DMS79 treated with DMSO at 0.1 percent for 48 hours (cell line): Measurements from ENCODE around the gene ING3.

ENCODE experiments used
- DNase-seq: peaks from one replicate; lab custom pipeline; 2025; lab: John Stamatoyannopoulos, UW

ING3 gene

DNA sequence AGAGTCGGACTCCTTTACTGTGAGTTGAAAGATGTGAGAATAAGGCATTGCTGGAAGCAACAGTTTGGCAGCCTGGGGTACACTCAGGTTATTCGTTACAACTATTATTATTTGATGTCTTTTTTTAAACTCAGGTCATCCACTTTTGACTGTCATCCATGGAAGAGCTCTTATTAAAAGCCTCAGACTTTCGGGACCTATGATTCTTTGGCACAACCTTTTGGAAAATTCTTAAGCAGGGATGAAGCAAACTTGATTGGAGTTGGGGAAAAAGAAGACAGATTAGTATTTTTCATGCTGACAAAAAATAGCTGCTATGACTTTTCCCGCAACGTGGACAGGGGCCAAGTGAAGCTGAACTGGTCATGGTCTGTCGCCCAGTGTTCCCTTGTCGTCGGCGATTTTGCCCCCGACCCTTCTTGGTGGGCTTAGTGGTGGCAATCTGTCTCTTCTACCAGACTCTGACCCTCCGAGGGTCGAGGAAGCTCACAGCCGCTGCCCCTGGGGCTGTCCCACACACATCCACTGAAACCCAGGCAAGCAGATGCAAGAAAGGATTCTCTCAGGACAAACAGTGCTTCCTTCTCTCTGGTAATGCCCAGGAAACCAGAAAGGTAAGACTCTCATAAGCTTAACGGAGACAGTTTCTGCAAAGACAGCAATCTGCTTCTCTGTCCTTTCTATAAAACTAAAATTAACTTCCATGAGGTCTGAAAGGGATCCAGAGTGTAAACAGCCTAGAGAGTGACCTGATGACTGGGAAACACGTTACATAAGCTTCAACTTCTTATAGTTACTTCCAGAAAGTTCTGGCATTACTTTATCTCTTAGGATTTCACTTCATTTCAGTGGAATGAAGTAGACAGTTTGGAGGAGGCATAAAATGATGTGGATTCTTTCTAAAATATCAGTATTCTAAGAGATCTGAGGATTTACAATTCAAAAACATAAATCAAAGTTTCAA is 39.0 kb downstream of the ING3 start:
- no peak for DNase-seq

DNA sequence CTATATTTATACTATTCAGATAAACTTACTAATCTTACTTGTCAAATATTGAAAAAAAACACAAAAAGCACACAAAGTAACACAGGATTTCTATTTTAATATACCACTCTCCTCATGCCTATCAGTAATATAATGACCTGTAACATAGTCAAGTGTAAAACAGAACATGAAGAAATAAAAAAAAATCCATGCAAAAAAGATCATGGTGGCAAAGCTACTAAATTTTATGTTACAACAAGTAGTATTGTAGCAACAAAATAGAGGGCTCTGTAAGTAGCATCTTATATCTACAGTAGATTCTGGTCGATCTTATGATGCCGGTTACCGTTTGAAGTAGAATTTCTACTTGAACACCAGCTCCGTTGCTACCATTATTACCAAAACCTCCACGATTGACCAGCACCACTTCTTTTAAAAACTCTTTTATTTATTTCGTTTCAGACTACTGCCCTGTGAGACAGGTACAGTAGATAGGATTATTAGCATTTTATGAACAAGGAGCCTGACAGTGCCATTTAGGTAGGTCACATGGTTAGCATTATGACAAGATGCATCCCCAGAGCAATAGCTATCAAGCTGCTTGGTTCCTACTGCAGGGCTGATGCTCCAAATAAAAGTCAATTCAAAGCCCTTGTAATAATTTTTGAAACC is 40.0 kb downstream of the ING3 start:
- no peak for DNase-seq

DNA sequence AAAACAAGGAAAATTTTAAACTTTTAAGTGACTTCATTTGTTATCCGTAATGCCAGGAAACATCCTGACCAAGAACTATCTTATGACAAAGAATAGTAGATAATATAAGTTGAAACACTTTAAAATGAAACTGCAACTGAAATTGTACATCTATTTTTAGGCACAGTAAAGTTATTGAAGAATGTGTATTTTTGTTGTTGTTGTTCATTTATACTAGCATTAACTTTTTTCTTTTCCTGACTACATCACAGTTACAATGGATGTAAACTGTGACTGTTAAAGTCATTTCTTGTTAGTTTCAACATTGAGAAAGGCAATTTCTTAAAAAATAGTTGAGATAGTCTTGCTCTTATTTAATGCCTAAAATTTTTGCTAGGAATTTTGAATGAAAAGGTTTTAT is 40.6 kb downstream of the ING3 start:
- DNase-seq, result no peak

DNA sequence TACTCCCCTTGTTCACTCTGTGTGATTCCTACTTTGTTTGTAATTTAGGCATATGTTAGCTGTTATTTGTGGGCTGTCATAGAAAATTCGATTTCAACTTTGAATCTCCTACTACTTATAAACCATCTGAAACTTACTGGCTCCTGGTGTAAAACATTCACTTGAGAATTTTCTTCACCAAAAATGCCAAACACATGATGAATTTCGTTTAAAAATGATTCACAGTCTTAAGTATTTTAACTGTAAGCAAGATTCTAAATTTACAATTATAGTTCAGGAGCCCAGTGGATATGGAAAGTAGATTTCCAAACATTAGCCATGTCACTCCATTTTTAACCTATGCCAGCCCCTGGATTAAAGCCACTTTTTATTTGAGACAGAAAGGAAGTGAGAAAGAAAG is 41.0 kb downstream of the ING3 start:
- DNase-seq, result no peak

DNA sequence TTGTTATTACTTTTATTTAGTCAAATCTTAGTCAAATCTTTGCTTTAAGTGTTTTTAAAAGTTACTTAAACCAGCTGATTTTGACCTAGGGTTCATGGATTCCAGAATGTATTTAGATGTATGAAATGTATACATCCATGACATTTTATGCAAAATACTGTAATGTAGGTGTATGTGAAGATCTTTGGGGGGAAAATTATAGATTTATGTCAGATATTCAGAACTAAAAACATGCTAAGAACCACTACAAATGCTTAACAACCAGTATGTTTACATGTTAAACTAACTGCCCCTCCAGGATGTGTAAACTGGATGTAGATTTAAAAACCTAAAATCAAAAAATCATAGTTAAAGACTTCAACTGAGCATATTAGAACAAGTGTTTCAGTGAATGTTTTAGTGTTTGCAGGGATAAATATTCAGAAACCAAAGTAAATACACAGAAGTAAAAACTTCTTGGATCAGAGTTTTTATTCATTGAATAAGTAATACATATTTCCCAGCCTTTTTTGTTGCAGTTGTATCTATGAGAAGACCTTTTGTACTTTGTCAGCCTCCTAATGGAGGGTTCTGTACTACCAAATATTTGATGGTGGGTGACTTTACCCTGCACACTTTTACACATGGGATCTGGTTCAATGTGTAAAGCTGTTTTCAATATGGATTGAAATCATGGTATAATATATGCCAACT is 41.8 kb downstream of the ING3 start:
- no peak for DNase-seq

DNA sequence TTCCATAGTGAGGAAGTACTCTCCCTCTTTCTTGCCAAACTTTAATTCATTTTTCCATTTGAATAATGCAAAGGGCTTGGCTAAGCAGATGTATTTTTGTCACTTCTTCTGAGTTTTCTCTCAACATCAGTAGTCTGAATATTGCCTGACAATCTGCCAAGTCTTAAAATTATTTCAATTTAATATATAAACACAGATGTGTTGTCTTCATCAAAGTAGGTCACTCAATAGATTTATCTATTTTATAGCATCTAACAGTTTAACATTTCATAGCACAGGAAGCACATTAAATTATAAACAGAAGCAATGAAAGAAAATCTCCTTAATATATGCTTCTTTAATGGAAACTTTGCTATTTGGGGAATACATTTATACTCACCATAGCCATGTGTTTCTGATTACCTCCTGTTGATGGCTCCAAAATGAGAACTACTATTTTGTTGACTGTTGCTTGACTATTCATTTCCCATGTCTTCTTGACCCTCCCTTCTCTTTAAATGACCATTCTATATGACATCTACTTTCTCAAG is 42.5 kb downstream of the ING3 start:
- DNase-seq, result no peak

DNA sequence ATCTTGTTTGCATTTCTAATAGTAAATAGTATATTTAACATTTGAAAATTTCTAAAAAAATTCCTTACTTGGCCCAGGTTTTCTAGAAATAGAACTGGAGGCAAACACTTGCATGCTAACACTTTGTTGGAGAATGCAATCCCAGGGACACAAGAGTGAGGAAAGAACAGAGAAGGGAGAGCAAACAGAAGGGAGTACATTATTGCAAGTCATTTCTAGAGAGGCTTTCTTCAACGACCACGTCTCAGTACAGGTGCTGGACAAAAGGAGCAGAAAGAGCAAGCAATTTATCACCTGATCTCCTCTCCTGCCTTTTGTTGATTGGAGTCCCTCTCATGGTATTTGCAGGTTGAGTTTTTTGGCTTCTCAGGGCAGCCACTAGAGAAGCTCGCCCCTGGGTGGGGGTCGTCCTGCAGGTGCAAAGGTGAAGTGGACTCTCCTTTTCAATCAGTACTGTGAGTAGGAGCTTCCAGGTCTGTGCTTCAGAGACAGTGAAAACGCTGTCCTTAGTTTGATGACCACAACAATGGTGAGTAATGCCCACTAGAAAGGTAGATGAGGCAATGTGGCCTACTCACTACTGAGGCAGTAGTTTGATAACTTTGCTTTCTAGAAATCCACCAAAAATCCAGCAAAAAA is 43.1 kb downstream of the ING3 start:
- no peak for DNase-seq

DNA sequence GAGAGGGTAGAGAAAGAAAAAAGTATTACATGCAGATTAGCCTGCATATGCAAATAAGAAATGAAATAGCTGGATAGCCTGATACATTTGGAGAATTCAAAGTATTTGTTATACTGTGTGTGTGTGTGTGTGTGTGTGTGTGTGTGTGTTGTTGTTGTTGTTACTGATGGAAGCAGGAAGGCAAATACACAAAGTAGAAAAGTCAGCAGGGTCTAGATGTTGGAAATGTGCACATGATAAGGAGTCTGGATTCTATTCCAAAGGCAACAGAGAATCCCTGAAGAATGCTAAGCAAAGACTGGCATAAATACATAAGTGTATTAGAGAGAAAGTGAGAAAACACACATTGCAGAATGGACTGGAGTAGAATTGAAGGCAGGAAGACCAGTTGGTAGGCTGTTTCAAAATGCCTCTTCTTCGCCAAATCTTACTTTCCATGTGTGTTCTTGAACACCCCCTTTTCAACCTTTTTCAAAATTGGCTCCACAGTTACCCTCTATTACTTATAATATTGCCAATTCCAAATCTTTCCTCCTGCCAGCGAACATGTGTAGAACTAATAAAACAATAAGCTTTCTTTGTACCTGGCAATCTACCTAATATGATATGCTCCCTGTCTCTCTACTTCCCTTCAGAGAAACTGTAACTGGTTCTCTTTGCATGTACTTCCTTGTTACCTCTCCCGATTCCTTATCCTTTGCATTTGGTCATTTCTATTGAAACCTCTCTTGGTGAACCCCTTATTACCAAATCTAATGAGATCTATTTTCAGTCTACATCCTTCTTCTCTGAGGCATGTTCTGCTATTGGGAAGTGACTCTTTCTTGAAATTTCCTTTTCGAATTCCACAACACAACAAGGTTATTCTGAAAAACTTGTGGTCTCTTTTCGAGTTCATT is 44.2 kb downstream of the ING3 start:
- DNase-seq, result no peak

DNA sequence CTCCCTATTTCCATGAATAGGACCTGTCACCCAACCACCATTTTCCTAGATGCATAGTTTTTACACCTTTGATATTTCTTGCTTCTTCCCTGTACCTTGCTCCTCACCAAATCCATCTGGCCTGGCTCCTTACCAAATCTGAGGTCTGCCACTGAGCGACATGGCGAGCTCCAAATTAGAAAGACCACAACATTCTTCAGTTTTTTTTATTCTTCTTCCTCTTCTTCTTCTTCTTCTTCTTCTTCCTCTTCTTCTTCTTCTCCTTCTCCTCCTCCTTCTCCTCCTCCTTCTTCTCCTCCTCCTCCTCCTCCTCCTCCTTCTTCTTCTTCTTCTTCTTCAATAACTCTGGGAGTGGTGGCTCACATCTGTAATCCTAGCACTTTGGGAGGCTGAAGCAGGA is 45.1 kb downstream of the ING3 start:
- DNase-seq, result no peak

DNA sequence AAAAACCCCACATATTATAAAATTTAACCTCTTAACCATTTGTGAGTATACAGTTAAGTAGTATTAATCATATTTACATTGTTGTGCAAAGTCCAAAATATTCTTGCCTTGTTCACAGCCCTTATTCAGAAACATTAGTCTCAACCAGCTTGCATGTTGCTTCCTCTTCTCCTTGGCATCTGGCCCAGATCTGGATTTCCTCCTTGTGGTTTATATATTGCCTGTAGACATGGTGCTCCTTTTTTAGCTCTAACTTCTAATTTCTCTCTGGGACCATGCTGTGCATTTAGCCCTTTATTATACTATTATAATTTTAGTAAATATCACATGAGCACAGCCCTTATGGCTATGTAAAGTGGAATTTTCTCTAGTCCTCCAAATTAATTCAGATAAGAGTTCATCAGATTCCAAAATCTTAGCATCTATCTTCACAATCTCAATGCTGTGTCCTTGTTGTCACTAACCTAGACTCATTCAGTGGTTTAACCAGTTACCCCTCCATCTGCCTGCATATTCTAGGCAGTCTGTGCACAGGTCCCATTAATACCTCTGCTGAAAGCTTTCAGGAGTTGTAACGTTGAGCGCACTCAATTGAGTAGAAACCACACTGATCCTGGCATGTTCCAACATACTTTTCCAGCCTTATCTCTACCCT is 45.9 kb downstream of the ING3 start:
- DNase-seq, result peak; percentile 23

DNA sequence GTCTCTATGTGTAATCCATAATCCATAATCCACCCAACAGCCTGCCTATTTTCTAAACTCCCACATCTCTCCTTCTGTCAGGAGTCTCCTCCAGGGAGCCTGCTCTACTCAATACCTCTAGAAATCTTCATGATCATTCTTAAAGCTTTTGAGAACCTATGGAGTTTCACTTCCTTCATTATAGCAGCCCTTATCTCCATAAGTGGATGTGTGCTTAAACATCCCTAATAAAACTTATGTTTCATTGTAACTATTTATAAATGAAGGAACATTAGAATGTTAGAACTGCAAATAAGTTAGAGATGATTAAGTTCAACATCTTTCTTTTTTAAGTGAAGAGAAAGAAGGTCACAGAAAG is 46.4 kb downstream of the ING3 start:
- DNase-seq, result no peak

DNA sequence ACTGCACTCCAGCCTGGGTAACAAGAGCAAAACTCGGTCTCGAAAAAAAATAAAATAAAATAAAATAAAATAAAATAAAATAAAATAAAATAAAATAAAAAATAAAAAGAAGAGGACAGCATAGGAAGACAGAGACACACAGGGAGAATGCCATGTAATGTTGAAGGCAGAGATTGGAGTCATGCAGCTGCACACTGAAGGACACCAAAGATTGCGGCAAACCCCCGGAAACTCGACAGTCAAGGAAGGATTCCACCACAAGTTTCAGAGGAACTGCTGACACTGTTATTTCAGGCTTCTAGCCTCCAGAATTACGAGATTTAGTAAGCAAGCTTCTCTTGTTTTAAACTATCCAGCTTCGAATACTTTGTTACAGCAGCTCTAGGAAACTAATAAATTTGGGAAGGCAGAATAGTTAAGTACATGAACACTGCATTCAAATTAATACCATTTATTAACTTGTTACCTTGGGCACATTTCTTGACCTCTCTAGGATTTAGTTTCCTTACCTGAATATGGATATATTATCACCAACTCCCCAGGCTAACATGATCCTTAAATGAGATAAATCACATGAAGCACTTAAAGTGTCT is 47.4 kb downstream of the ING3 start:
- DNase-seq, result no peak

DNA sequence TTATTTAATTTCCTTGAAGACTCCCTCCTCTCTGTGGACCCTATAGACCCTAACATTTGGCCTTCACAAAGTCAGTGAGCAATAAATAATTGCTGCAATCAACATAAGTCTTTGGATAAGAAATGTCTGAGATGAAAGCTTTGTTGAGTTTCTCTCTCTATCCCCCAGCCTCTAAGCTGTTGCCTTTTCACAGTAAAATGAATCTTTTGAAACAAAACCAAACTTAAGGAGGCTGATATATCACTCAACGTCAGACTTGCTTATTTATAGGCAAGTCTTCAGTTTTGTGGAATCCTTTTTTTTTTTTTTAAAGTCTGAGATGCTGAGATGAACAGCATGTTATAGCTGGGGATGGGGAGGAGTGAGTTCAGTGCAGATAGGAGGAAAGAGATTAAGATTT is 47.9 kb downstream of the ING3 start:
- no peak for DNase-seq

DNA sequence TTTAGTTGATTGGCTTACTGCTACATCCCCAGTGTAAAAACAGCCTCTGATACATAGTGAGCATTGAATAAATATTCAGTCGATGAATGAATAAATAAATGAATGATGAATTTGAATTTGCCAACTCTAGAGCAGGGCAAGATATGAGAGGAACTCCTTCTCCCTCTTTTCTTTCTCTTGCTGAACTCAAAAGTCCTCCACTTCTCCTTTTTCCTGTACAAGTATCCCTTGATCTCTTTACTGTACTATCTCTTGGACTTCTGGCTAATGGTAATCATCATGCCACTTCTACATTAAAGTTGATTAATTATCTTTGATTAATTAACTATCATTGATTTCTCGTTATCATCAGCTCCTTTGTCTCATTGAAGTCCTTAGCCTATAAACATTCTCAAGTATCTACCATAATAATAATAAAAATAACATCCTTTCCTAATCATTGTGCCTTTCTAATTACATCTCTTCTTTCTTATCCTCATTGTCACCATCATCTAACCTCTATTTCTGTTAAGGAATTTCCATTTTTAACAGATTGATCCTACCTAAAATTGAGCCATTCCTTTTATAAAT is 48.5 kb downstream of the ING3 start:
- no peak for DNase-seq

DNA sequence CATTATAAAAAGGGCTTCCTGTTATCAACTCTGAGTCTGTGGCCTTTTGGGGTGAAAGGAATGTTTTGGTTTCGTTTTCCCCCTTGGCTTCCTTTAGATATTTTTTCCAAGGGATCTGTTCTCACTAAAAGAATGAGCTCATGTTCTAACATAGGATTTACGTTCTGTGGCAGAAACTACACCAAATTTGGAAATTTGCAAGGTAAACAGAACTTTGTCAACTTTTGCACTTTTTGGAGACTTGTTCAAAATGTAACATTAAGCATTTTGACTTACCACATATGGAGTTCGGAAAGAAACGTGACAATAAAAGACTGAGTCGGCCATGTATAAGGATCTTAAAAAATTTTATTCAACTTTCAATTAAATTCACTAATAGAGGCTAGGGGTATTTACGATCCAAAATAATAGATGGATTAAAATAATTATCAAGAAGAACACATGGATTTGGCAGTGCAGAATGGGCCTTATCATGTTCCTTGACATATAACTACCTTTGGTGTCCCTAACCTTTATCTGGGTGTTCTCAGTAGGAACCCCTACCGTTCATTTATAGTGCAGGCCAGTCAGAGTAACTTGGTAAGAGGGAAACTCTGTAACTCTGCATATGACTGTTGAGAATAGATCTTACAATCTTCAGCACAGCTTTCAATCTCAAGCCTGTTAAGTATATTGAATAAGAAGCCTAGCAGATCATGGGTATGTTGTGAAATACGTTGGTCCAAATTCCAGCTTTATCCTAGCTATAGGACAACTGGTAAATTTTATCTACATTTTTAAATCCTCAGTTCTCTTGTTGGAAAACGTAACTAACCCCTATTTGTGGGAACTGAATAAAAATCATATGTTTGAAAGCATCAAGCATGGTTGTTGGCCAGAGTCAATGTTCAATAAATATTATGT is 49.8 kb downstream of the ING3 start:
- no peak for DNase-seq

DNA sequence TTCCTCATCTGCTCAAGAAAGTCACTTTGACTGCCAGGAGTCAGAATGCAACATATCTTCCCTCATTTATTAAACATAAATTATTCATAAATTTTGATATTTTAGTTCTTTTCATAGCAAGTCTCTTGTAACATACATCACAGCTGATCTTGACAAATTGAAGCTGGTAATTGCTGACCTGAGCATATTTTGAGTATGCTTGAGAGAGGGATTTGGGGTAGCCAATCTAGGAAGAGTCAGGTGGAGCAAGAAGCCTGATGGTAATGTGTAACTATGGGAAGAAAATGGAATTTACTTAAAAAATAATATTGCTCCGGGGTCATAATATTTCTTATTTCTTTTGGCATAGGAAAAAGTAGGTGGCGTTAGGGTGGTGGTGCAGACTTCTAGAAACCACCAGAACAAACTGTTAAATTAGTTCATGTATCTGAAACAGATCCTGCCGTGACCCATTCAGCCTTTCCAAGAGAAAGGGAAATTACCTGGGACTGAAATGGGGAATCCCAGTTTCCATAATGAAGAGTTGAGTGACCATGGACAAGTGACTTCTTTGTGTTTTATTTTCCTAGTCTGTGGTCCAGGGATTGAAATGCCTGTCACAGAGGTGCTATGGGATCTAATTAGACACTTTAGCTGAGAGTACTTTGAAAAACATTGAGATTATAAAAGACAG is 50.8 kb downstream of the ING3 start:
- DNase-seq, result no peak

DNA sequence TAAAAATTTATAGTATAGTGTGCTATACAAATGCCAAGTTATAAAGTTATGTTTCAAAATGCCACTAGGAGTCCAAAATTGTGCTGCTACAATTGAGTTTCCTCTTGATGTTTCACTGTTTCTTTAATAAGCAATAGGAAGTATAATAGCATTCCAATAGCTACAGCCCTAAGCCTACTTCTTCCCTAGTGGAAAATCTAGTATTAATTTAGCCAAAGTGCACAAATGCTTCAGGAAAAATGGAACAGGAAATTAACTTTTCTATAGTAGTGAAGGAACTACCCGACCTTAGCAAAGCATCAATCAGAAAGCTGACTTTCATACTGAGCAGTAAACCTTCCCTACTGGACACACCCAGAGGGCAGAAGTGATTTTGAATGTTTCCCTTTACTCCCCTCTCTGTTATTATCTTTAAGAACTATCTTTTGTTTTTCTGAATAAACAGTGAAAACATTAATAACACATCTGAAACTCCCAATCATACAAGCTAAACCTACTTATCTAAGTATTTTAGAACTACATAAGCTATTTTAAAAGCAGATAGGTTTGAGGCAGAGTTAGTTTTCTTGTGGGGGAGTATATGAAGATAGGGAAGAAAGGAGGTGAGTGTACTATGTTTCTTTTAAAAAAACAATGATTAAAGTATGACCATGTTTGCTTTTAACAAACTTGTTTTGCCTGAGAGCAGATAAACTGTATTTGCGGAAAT is 51.6 kb downstream of the ING3 start:
- no peak for DNase-seq

DNA sequence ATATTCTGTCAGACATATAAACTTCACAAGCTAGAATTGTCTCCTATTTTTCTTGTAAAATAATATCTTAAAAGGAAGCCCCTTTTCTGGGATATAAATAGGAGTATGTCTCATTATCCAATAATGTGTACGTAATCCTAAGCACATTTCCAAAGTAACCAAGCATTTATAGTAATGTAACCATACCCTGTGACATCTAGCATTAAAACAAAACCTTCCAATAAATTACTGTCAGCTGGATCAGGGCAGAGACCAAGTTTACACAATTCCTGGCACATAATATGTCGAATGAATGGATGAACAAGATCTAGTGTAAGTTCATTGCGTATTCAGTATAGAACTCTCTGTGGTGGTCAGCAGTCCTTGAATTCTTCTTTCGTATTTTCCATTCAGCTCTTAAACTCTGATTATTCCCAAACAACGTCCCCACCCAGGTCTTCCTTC is 52.2 kb downstream of the ING3 start:
- no peak for DNase-seq
